Activated CD4-positive, alpha-beta memory T cell treated with anti-CD3 and anti-CD28 coated beads for 36 hours (primary cell): Measurements from ENCODE around the gene SERPINI1. TPM values are rescaled to one million over a fixed set of nuclear protein-coding genes. Genes with fewer than 3 reads are reported as not detected.

Source experiments
- CTCF ChIA-PET: fragments of 350-600 bp; sonication (Branson Sonifier 250); formaldehyde crosslinking; loops from one replicate; lab custom pipeline; 2021; ENCODE audit warnings: antibody characterized with exemption, inconsistent platforms; lab: Charles Lee
- POLR2A ChIA-PET: fragments of 350-600 bp; sonication (Branson Sonifier 250); formaldehyde crosslinking; loops from one replicate; lab custom pipeline; 2021; ENCODE audit warnings: antibody characterized with exemption; lab: Charles Lee
- DNase-seq: peaks from one replicate; pipeline ENCODE4 v3.0.0-alpha.2; 2020
- H3K27ac Mint-ChIP-seq: one replicate; pipeline ENCODE4 v1.8.0; 2021; ENCODE audit warnings: mixed read lengths
- H3K27me3 Mint-ChIP-seq: one replicate; pipeline ENCODE4 v1.8.0; 2021; ENCODE audit warnings: mixed read lengths
- H3K36me3 Mint-ChIP-seq: one replicate; pipeline ENCODE4 v1.8.0; 2021; ENCODE audit warnings: mixed read lengths
- H3K4me1 Mint-ChIP-seq: one replicate; pipeline ENCODE4 v1.8.0; 2021; ENCODE audit warnings: low read depth, mixed read lengths
- H3K4me3 Mint-ChIP-seq: one replicate; pipeline ENCODE4 v1.8.0; 2021; ENCODE audit warnings: mild to moderate bottlenecking, mixed read lengths
- H3K9me3 Mint-ChIP-seq: one replicate; pipeline ENCODE4 v1.8.0; 2021; ENCODE audit warnings: mixed read lengths
- intact Hi-C: fragments of 100-400 bp; cut with micrococcal nuclease; formaldehyde crosslinking; loops from one replicate; pipeline ENCODE4 v1.15.1; 2023
- total RNA-seq, 2 experiments: library from RNA; stranded (reverse); gene quantifications; one replicate each; pipeline ENCODE4 v1.2.3, GENCODE V29; 2021

Gene SERPINI1, protein sequence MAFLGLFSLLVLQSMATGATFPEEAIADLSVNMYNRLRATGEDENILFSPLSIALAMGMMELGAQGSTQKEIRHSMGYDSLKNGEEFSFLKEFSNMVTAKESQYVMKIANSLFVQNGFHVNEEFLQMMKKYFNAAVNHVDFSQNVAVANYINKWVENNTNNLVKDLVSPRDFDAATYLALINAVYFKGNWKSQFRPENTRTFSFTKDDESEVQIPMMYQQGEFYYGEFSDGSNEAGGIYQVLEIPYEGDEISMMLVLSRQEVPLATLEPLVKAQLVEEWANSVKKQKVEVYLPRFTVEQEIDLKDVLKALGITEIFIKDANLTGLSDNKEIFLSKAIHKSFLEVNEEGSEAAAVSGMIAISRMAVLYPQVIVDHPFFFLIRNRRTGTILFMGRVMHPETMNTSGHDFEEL
- 1 to 10 TPM; 2.3 to 3.0 TPM for total RNA-seq

GRCh38 chr3:167735233-167736138, at the start of gene SERPINI1:
SERPINI1 (plus strand) TSS chr3:167735721; CDS start chr3:167789129, 53,408 bp downstream.
- CTCF ChIA-PET, result interaction anchor here (0.7 to 1.6 kb wide), 7 partner anchors 10 to 412 kb away, joined by 3 to 7 read pairs (median 5); partner anchors contain the start of gene ZBBX
- H3K4me1 Mint-ChIP-seq, result peaks cover 36% of the 10 kb centered on the region
- POLR2A ChIA-PET, result interaction anchor here (1.6 kb wide), 1 partner anchor 44 kb away, joined by 5 read pairs; no protein-coding TSS in a partner anchor
- H3K9me3 Mint-ChIP-seq, result no peaks in the 10 kb centered on the region
- intact Hi-C loops, result loop anchor here (1.0 to 10.0 kb wide), 5 partner anchors 9 to 355 kb away; partner anchors contain the start of gene ZBBX
- no peak within 1 kb of the TSS for H3K4me3 Mint-ChIP-seq
- peaks cover 6% of the 10 kb centered on the region for H3K36me3 Mint-ChIP-seq
- no peaks in the 10 kb centered on the region for H3K27me3 Mint-ChIP-seq
- H3K27ac Mint-ChIP-seq, result no peak within 1 kb of the TSS
- peak; percentile 85 for DNase-seq

GRCh38 chr3:167691366-167691765, 44.2 kb upstream of the SERPINI1 start:
- Mint-ChIP-seq H3K4me1 (peaks cover 31% of the 10 kb centered on the region), H3K9me3 (no peaks in the 10 kb centered on the region), H3K4me3 (no peak overlapping the region), H3K36me3 (peaks cover 23% of the 10 kb centered on the region), H3K27ac (peak overlapping the region; percentile 18), H3K27me3 (no peaks in the 10 kb centered on the region)
- POLR2A ChIA-PET, result interaction anchor here (1.1 kb wide), 1 partner anchor 44 kb away, joined by 5 read pairs; the partner anchor contains the start of genes PDCD10 and SERPINI1
- peak; percentile 41 for DNase-seq
- intact Hi-C loops, result loop anchor here (1.0 kb wide), 1 partner anchor 44 kb away; the partner anchor contains the start of gene SERPINI1
- CTCF ChIA-PET, result interaction anchor here (0.9 to 1.1 kb wide), 3 partner anchors 9 to 311 kb away, joined by 3 read pairs; partner anchors contain the start of gene ZBBX

DNA sequence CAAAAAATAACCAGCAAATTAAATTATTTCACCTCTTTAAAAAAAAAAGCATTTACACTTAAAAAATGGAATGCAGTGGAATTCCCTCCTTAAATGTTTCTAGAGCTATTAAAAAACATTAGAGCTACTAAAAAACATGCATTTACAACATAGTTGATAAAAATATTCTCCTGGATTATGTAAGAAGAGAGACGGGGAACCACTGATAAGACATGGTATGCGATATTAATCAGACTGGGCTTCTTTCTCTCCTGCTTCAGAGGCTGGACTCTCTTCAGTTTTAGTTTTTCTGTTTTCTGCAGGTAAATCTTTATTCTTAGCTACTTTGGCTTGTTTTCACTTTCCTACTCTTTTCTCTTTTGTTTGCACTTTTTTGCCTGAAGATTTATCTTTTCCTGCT, 41.4 kb upstream of the SERPINI1 start:
- intact Hi-C loops, result no loop called here
- POLR2A ChIA-PET, result no interaction called here
- Mint-ChIP-seq H3K4me3 (no peak overlapping the region), H3K27ac (no peak overlapping the region), H3K27me3 (no peaks in the 10 kb centered on the region), H3K9me3 (no peaks in the 10 kb centered on the region), H3K4me1 (peaks cover 34% of the 10 kb centered on the region), H3K36me3 (peaks cover 28% of the 10 kb centered on the region)
- CTCF ChIA-PET, result interaction anchor here (1.0 to 2.2 kb wide), 2 partner anchors 9 to 15 kb away, joined by 3 to 13 read pairs; no protein-coding TSS in a partner anchor
- no peak for DNase-seq

DNA sequence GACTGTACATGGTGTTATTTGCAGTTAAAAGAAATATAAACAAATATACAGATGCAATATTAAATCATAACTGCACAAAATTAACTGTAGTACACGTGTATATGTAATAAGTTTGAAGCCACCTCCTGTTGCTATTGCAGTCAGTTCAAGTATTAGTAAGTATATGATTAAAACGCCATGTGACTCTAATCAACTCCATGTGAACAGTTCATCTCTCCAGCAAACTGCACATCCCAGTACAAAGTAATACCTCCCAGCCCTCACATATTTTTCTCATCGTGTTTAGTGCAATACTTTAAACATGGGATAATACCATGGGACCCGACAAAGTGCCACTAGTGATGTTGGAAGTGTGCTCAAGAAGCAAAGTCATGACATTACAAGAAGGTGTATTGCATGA, 35.5 kb upstream of the SERPINI1 start:
- ChIA-PET POLR2A (no interaction called here), CTCF (interaction anchor here (1.2 kb wide), 1 partner anchor 9 kb away, joined by 3 read pairs; no protein-coding TSS in a partner anchor)
- no peak overlapping the region for H3K4me3 Mint-ChIP-seq
- DNase-seq, result no peak
- H3K4me1 Mint-ChIP-seq, result peaks cover 15% of the 10 kb centered on the region
- H3K27me3 Mint-ChIP-seq, result no peaks in the 10 kb centered on the region
- no peak overlapping the region for H3K27ac Mint-ChIP-seq
- H3K9me3 Mint-ChIP-seq, result no peaks in the 10 kb centered on the region
- intact Hi-C loops, result no loop called here
- H3K36me3 Mint-ChIP-seq, result peaks cover 31% of the 10 kb centered on the region

GRCh38 chr3:167700926-167701325, 34.6 kb upstream of the SERPINI1 start:
- Mint-ChIP-seq H3K4me3 (no peak overlapping the region), H3K27ac (no peak overlapping the region), H3K27me3 (no peaks in the 10 kb centered on the region), H3K36me3 (peaks cover 31% of the 10 kb centered on the region), H3K9me3 (no peaks in the 10 kb centered on the region), H3K4me1 (peaks cover 19% of the 10 kb centered on the region)
- intact Hi-C loops, result no loop called here
- DNase-seq, result no peak
- ChIA-PET POLR2A (no interaction called here), CTCF (interaction anchor here (1.2 kb wide), 1 partner anchor 10 kb away, joined by 3 read pairs; no protein-coding TSS in a partner anchor)

- ChIA-PET POLR2A (no interaction called here), CTCF (interaction anchor here (1.0 kb wide), 1 partner anchor 22 kb away, joined by 3 read pairs; no protein-coding TSS in a partner anchor)
- Mint-ChIP-seq H3K27me3 (no peaks in the 10 kb centered on the region), H3K27ac (no peak overlapping the region), H3K4me1 (peaks cover 22% of the 10 kb centered on the region), H3K36me3 (peaks cover 44% of the 10 kb centered on the region), H3K9me3 (no peaks in the 10 kb centered on the region), H3K4me3 (no peak overlapping the region)
- no peak for DNase-seq
- intact Hi-C loops, result no loop called here
Measured at GRCh38 chr3:167705840-167706239, 29.7 kb upstream of the SERPINI1 start.

DNA sequence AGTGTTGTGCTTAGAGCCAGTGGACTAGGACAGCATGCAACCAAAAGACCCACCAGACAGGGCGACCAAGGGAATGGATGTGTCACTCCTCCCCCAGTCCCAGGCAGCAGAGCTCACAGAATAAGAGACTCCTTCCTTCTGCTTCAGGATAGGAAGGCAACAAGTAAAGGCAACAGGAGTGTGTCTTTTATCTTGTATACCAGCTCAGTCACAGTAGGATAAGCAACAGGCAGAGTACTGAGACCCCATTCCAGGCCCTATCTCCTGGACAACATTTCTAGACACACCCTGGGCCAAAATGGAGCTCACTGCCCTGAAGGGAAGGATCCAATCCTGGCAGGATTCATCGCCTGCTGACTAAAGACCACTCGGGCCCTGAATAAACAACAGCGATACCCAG, 25.8 kb upstream of the SERPINI1 start:
- intact Hi-C loops, result no loop called here

GRCh38 chr3:167710552-167710951, 25.0 kb upstream of the SERPINI1 start:
- intact Hi-C loops, result no loop called here
- no peak overlapping the region for H3K27ac Mint-ChIP-seq
- H3K4me3 Mint-ChIP-seq, result no peak overlapping the region

More for the DNA sequence above, 25.8 kb upstream of the SERPINI1 start:
- Mint-ChIP-seq H3K36me3 (peaks cover 50% of the 10 kb centered on the region), H3K4me3 (no peak overlapping the region), H3K27me3 (no peaks in the 10 kb centered on the region), H3K9me3 (no peaks in the 10 kb centered on the region), H3K4me1 (peaks cover 53% of the 10 kb centered on the region), H3K27ac (no peak overlapping the region)
- DNase-seq, result no peak
- ChIA-PET POLR2A (no interaction called here), CTCF (interaction anchor here (1.0 to 1.6 kb wide), 3 partner anchors 16 to 31 kb away, joined by 3 to 4 read pairs (median 3); no protein-coding TSS in a partner anchor)

DNA sequence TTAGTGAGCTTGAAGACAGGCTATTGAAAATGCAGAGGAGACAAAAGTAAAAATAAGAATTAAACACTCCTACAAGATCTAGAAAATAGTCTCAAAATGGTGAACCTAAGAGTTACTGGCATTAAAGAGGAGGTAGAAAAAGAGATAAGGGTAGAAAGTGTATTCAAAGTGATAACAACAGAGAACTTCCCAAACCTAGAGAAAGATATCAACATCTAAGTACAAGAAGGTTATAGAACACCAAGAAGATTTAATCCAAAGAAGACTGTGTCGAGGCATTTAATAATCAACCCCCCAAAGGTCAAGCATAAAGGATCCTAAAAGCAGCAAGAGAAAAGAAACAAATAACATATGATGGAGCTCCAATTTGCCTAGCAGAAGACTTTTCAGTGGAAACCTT, 24.1 kb upstream of the SERPINI1 start:
- DNase-seq, result no peak
- POLR2A ChIA-PET, result interaction anchor here (0.6 kb wide), 1 partner anchor 78 kb away, joined by 3 read pairs; no protein-coding TSS in a partner anchor
- H3K27ac Mint-ChIP-seq, result no peak overlapping the region
- peaks cover 56% of the 10 kb centered on the region for H3K36me3 Mint-ChIP-seq
- H3K4me3 Mint-ChIP-seq, result no peak overlapping the region
- CTCF ChIA-PET, result no interaction called here
- H3K9me3 Mint-ChIP-seq, result no peaks in the 10 kb centered on the region
- no peaks in the 10 kb centered on the region for H3K27me3 Mint-ChIP-seq
- H3K4me1 Mint-ChIP-seq, result peaks cover 60% of the 10 kb centered on the region
- intact Hi-C loops, result no loop called here

More at GRCh38 chr3:167710552-167710951, 25.0 kb upstream of the SERPINI1 start:
- H3K36me3 Mint-ChIP-seq, result peaks cover 56% of the 10 kb centered on the region
- ChIA-PET POLR2A (no interaction called here), CTCF (interaction anchor here (1.1 kb wide), 1 partner anchor 25 kb away, joined by 4 read pairs; no protein-coding TSS in a partner anchor)
- H3K27me3 Mint-ChIP-seq, result no peaks in the 10 kb centered on the region
- no peaks in the 10 kb centered on the region for H3K9me3 Mint-ChIP-seq
- H3K4me1 Mint-ChIP-seq, result peaks cover 60% of the 10 kb centered on the region
- no peak for DNase-seq

DNA sequence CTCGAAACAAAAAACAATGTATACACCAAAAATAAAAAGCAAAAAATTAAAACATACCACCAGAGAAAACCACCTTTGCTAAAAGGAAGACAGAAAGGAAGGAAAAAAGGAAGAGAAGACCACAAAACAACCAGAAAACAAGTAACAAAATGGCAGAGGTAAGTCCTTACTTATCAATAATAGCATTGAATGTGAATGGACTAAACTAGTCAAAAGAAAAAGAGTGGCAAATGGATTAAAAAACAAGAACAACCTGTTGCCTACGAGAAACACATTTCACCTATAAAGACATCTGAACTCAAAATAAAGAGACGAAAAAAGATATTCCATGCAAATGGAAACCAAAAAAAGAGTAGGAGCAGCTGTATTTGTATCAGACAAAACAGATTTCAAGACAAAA, 23.1 kb upstream of the SERPINI1 start:
- no peak for DNase-seq
- Mint-ChIP-seq H3K4me1 (peaks cover 60% of the 10 kb centered on the region), H3K27ac (no peak overlapping the region), H3K27me3 (no peaks in the 10 kb centered on the region), H3K4me3 (no peak overlapping the region), H3K36me3 (peaks cover 62% of the 10 kb centered on the region), H3K9me3 (no peaks in the 10 kb centered on the region)
- intact Hi-C loops, result no loop called here
- ChIA-PET CTCF (no interaction called here), POLR2A (no interaction called here)

- intact Hi-C loops, result no loop called here
- ChIA-PET POLR2A (no interaction called here), CTCF (no interaction called here)
- H3K4me3 Mint-ChIP-seq, result no peak overlapping the region
- H3K27me3 Mint-ChIP-seq, result no peaks in the 10 kb centered on the region
- H3K4me1 Mint-ChIP-seq, result peaks cover 61% of the 10 kb centered on the region
- no peaks in the 10 kb centered on the region for H3K9me3 Mint-ChIP-seq
- no peak overlapping the region for H3K27ac Mint-ChIP-seq
- DNase-seq, result no peak
- H3K36me3 Mint-ChIP-seq, result peaks cover 68% of the 10 kb centered on the region
Measured at GRCh38 chr3:167714871-167715270, 20.6 kb upstream of the SERPINI1 start.
